ENCODE measurements around the gene RAB44.

The RAB44 gene

DNA sequence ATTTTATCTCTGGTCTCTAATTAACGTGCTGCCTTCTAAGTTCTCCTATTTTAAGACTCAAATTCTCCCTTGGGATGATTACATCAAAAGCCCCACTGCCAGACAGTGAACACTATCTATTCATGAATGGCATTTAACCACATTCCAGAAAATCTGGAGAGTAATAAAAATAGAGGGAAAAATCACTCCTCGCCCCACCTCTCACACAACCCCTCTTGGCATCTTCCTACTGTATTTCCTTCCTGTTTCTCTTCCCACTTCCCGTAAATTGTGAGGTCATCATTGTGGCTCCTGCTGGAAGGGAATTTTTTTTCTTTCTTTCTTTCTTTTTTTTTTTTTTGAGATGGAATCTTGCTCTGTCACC is 31.5 kb downstream of the RAB44 start:
- DNase-seq (ENCODE audit: extremely low read depth, low read depth) = no peak

GRCh38 chr6:36730424-36731380 is 33.1 kb downstream of the RAB44 start:
- TF ChIP-seq, protein P1, sequence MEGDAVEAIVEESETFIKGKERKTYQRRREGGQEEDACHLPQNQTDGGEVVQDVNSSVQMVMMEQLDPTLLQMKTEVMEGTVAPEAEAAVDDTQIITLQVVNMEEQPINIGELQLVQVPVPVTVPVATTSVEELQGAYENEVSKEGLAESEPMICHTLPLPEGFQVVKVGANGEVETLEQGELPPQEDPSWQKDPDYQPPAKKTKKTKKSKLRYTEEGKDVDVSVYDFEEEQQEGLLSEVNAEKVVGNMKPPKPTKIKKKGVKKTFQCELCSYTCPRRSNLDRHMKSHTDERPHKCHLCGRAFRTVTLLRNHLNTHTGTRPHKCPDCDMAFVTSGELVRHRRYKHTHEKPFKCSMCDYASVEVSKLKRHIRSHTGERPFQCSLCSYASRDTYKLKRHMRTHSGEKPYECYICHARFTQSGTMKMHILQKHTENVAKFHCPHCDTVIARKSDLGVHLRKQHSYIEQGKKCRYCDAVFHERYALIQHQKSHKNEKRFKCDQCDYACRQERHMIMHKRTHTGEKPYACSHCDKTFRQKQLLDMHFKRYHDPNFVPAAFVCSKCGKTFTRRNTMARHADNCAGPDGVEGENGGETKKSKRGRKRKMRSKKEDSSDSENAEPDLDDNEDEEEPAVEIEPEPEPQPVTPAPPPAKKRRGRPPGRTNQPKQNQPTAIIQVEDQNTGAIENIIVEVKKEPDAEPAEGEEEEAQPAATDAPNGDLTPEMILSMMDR (IDR thresholded peaks at IDR 0.05; ENCODE audit: low read depth, low read length) = no peak

More for the DNA sequence above, 31.5 kb downstream of the RAB44 start:
- TF ChIP-seq, protein P1 (IDR thresholded peaks at IDR 0.05; ENCODE audit: low read depth, low read length) = no peak

GRCh38 chr6:36731622-36732310 is 34.1 kb downstream of the RAB44 start:
- no peak for DNase-seq (ENCODE audit: extremely low read depth, low read depth)
- TF ChIP-seq, protein P1 (IDR thresholded peaks at IDR 0.05; ENCODE audit: low read depth, low read length) = no peak

More at GRCh38 chr6:36730424-36731380, 33.1 kb downstream of the RAB44 start:
- no peak for DNase-seq (ENCODE audit: extremely low read depth, low read depth)

DNA sequence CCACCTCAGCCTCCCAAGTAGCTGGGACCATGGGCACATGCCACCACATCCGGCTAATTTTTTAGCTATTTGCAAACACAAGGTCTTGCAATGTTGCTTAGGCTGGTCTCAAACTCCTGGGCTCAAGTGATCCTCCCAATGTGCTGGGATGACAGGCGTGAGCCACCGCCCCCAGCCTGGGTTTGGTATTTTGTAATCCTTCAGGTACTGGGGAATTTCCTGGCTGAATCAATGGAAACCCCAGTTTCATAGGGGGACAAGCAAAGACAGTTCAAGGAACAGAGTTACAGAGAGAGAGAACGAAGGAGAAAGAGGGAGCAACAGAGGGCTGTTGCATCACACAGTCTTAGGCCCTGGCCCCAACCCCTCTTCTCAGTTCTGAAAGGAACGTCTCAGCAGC is 35.7 kb downstream of the RAB44 start:
- DNase-seq (ENCODE audit: extremely low read depth, low read depth) = no peak
- TF ChIP-seq, protein P1 (IDR thresholded peaks at IDR 0.05; ENCODE audit: low read depth, low read length) = no peak

DNA sequence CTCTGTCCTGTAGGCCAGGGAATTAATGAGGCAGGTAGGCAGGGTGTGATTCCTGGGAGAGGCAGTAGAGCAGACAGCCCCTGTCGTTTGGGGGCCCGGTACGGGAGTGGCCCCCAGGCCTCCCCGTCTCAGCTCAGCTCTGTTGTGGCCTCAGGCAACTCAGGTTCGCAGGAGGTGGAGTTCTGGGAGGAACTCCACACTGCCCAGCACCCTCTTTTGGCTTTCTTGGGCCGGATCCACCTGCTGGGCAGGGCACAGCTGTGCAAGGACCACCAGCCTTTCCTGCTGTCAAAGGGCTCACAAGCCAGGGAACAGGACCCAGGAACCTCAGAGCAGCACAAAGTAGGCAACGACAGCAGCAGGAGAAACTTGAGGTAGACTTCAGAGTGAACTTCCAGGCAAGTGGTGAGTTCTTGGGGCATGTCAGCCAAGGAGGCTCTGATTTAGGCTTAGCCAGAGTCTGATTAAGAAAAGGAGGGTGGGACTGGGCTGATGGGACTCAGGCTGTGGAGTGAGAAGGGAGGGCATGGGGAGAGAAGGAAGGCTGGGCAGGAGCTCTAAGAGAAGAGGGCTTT is 36.9 kb downstream of the RAB44 start:
- TF ChIP-seq, protein P1 (IDR thresholded peaks at IDR 0.05; ENCODE audit: low read depth, low read length) = no peak
- DNase-seq (ENCODE audit: extremely low read depth, low read depth) = no peak

DNA sequence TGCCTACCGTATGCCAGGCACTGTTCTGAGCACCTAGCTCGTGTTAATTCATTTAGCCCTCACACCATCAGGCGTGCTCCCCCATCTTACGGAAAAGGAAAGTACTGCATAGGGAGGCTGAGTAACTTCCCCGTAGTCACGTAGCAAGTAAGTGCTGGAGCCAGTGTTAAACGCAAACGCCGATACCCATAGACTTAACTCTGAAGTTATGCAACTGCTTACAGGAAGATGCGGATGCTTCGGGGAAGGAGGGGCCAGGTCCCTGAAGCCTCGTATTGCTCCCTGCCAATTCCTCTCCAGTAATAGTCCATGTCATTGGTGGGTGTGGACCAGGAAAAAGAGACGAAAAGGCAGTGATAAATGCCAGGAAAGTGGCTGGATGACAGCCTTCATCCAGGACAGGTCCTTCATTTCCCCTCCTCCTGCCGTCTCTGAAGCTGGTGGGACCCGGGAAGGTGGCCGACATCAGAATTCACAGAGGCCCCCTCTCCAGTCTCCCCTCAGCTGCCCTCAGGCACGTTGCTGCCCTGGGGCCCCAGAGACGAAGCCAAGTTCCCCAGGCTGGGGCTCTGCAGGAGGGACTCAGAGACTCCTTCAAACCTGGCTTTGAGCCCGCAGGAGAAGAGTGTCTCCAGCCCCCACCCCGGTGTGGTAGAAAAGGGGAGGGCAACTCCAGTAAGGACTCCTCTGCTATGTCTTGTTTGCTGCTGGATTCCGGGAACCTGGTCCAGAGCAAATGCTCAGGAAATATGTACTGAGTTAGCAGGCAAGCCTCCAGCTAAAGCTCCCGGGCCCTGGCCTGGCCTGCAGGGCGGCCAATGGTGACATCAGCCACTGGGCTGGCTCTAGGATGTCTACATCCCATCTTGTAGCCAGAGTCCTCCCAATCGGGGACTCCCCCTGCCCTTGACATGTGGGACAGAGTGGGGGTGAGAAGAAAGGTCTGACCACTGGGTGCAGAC is 37.8 kb downstream of the RAB44 start:
- DNase-seq (ENCODE audit: extremely low read depth, low read depth) = peak; percentile 80
- TF ChIP-seq, protein P1 (IDR thresholded peaks at IDR 0.05; ENCODE audit: low read depth, low read length) = peak; percentile 21
